GM18507 (cell line): ENCODE results near the gene COG1.
A peak's percentile ranks its signal among the peaks of the same experiment; 100 is the strongest.

Experiments used
- DNase-seq: peaks from one replicate; pipeline ENCODE4 v3.0.0; 2011; ENCODE audit warnings: low read depth; ENCODE audit not compliant: insufficient read length; ENCODE audit errors: extremely low spot score
- FAIRE-seq: peaks from 2 replicates; lab custom pipeline; 2011; peaks lifted over from hg19 to GRCh38; lab: Jason Lieb, UNC

COG1 gene

DNA sequence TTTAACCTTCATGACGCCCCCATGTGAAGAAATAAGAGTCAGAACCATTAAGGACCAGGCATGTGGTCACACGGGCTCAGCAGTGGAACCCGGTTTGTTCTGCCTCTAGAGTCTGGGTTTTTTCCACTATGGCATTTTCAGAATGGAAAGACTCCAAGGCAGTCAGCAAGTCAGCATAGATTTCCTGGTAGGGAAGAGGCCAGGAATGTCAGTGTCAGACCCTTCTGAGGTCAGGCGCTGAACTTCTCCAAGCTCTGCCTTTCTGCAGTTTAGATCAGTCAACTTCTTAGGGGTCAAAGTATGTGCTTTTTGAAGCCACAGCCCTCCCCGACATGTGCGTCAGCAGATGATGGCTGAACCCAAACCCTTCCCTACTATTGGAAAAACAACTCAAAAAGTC lies 24.2 kb upstream of the COG1 start:
- FAIRE-seq (no peak), DNase-seq (no peak)

DNA sequence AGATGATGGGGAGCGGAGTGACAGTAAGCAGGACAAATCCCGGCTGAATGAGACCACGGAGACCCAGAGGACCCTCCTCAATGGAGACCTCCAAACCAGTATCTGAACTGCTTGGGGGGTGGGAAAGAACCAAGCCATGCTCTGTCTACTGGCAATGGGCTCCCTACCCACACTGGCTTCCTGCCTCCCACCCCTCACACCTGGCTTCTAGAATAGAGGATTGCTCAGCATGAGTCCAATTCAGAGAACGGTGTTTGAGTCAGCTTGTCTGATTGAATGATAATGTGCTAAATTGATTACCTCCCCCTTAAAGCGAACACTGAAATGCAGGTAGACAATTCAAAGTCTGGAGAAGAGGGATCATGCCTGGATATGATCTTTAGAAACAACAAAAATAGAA lies 22.5 kb upstream of the COG1 start:
- FAIRE-seq (no peak), DNase-seq (no peak)

DNA sequence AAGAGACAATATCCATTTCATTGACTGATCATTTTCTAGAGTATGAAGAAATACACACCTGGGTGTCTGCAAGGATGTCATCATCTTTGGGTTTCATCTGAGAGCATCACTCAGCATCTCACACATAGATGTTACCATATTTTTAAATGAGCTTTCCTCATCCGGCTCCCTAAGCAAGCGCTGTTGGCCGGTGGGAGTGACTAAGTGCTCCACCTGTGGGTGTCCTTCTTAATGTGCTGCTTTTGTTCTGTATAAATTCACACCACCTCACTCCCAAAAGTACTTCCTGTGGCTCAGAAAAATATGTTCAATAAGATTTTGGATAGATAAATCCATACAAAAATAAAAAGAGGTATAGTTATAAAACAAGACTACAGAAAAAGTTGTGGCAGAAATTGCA lies 20.6 kb upstream of the COG1 start:
- FAIRE-seq, result no peak
- no peak for DNase-seq

DNA sequence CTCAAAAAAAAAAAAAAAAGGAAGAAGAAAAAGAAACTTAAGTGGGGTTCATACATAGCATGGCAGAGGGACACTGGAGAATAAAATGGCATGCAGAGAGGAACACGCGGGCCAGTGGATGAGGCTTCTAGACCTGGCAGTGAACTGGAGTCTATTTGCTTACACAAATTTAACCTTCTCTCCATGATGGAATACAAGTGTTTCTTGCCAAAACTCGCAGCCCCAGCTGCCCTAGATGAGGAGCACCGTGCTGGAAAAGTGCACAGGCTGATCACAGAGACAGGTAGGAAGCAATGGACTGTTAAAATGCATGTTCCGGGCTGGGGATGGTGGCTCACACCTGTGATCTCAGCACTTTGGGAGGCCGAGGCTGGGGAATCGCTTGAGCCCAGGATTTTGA lies 18.7 kb upstream of the COG1 start:
- FAIRE-seq (no peak), DNase-seq (no peak)

DNA sequence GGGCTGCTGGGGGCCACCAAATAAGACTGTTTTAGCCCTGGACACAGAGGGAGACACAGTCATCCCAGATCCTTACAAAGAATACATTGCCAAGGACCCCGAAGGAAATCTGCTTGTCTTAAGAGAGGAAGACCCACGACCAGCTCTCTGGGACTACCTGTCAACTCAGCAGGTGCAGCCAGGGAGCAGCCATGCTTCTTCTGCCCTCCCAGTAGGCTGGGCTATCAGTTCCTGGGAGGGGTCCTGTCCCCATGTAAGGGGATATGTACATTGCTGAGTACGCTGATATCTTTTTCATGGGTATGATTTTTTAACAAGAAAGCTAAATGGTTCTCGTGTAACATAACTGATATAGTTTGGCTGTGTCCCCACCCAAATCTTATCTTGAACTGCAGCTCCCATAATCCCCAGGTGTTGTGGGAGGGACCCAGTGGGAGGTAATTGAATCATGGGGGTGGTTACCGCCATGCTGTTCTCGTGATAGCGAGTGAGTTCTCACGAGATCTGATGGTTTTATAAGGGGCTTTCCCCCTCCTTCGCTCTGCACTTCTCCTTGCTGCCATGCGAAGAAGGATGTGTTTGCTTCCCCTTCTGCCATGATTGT lies 16.8 kb upstream of the COG1 start:
- no peak for DNase-seq
- FAIRE-seq, result no peak

GRCh38 chr17:73179387-73179786 lies 13.5 kb upstream of the COG1 start:
- FAIRE-seq, result no peak
- DNase-seq, result no peak

DNA sequence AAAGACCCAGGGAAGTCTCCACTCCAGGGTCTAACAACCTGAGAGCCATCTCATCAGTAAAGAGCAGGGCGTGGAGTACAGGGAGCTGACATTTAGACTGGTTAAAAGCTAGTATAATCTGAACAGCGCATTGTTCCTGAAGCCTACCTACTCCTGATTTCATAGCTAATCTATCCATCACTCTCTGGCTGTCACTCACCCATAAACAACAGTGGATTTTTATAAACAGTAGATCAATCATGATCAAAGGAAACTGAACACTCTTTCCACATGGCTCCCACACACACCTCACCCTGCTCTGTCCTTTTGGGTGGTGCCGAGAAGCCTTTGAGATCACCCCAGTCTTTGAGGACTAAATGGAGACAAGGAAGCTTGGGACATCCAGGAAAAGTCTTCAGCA lies 13.0 kb upstream of the COG1 start:
- no peak for DNase-seq
- FAIRE-seq, result no peak

DNA sequence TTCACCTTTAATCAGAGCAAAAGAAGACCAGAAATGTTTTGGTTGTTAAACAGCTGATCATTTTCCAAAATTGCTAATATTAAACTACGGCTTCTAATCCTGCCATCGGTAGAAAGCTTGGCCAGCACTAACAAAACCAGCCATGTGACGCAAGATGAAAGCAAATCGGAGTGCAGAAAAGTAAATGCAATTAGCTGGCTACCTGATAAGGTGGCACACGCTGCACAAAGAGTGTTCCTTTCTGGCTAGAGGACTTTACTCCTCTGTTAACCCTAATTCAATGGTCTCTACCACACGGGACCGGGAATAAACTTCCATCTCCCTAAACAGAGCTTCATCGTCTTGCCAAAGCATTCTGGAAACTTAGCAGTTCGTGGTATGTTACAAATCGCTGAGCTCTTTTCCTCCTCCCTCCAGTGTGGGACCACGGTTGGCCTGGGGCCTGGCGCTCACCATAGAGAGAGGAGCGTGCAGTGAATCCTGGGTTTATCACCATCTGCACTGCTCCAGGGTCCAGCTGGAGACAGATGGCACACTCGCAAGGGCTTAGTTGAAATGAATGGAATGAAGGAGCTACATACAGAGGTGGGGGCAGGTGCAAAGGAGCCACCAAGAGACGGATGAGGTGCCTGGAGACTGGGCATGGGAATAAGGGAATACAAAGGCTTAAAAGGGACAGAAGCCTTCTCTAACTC lies 10.1 kb upstream of the COG1 start:
- DNase-seq, result no peak
- no peak for FAIRE-seq

GRCh38 chr17:73184136-73184993 lies 8.5 kb upstream of the COG1 start:
- no peak for DNase-seq
- no peak for FAIRE-seq

- no peak for DNase-seq
- no peak for FAIRE-seq
These were observed 6.4 kb upstream of the COG1 start for GRCh38 chr17:73186283-73187050.

GRCh38 chr17:73187203-73187769 lies 5.6 kb upstream of the COG1 start:
- FAIRE-seq, result no peak
- no peak for DNase-seq

DNA sequence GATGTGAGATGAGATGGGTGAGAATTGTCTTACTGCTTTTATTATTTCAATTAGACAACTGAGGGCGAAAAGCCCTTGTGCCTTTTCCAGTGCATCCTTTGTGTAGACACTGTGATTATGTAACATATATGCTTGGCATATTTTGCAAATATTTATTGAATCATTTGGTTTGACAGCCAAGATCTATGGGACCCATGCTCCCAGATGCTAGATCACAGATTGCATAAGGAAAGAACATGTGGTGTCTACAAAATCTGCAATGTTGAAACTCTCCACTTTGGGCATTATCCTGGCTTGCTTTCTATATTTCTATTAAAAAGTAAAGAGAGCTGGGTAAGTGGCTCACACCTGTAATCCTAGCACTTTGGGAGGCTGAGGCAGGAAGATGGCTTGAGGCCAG lies 4.8 kb upstream of the COG1 start:
- no peak for FAIRE-seq
- DNase-seq, result no peak

- no peak for FAIRE-seq
- DNase-seq, result no peak
These were observed 3.3 kb upstream of the COG1 start for GRCh38 chr17:73189417-73190099.

- DNase-seq (peak; percentile 54), FAIRE-seq (peak; percentile 80)
These were observed 1.2 kb upstream of the COG1 start for GRCh38 chr17:73191443-73192205.

DNA sequence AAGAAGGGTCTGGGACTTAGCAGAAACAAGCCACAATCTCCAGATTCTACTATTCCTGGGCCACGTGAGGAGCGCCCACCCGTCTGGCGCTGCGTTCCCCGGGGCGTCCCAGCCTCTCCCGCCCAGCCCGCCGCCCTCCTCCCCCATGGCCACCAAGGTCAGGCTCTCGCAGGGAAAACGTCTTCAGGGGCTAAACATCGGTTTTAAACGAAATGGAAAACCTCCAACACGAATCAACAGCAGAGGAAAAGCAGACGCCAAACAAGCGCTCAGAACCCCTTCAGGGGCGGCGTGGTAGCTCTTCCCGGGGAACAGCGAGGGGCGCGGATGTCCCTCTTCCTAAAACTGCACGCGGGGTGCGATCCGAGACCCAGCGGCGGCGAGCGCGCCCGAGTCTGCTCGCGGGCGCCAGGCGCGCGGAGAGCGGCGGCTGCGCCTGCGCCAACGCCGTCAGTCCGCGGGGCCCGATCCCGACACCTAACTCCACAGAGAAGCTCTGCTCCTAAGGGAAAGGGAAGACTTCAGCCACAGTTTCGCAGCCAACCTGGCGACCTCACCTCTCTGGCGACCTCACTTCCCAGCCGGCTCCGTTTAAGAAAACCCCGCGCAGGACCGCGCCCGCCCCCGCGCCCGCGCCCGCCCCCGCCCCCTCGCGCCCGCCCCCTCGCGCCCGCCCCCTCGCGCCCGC lies 505 bp upstream of the COG1 start:
- peak; percentile 48 for FAIRE-seq
- DNase-seq, result peak; percentile 58

DNA sequence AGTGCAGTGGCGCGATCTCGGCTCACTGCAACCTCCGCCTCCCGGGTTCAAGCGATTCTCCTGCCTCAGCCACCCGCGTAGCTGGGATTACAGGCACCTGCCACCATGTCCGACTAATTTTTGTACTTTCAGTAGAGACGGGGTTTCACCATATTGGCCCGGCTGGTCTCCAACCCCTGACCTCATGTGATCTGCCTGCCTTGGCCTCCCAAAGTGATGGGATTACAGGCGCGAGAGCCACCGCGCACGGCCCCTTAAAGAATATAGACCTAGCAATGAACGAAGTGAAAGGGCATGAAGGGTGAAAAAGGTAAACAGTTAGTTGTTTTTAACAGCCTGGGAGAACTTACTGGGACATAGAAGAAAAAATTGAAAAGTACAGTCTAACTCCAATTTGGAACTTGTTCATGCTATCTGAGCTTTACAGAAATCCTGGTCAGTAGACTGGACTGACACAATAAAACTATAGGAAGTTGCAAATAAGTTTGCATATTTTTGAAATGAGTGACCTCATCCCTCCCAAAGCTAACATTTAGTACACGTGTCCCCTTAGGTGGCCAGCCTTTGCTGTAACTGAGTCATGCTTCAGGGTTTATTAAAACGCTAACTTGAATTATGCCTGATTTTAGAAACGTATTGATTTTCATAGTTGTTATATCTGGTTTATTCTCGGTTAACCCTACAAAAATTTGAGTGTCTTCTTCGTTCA lies 1.8 kb downstream of the COG1 start:
- FAIRE-seq (no peak), DNase-seq (no peak)

GRCh38 chr17:73196500-73196899 lies 3.6 kb downstream of the COG1 start:
- FAIRE-seq, result no peak
- DNase-seq, result no peak
